NCI-H1048 (cell line): ENCODE results near the gene RNF43.
"Not testable (repeated sequence)": the region's sequence is repeated elsewhere in the genome, so short reads cannot be mapped to it uniquely, and the experiment has no call there.

Experiments used
- DNase-seq: peaks from one replicate; lab custom pipeline; 2025; lab: John Stamatoyannopoulos, UW

The RNF43 gene

DNA sequence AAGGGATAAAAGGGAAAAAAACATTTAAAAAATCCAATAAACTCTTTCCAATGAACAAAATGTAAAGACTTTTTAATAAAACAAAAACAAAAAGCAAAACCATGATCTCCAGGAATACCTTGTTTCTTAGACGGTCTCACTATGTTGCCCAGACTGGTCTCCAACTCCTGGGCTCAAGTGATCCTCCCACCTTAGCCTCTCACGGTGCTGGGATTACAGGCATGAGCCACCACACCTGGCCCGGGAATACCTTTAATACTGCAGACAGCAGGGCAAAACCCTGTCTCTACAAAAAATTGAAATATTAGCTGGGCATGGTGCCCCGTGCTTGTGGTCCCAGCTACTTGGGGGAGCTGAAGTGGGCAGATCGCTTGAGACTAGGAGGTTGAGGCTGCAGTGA is 7.9 kb downstream of the RNF43 start:
- no peak for DNase-seq

GRCh38 chr17:58403311-58403710 is 14.0 kb downstream of the RNF43 start:
- DNase-seq = no peak

DNA sequence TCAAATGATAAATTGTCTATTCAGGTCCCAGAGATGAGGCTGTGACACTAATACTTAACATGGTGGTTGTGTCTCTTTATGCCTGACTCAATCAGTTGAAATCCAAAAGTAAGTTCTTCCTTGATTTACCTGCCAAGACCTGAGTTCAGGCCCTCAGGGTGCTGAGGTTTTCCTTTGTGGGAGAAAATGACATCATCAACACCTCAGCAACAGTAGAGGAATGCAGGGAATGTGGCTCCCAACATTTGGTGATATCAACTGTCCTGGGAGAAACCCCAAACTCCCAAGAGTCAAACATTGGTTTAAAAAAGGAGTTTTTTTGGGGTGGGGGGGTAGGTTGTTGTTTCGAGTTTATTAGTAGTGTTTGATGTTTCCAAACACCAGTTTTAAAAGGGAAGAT is 14.7 kb downstream of the RNF43 start:
- DNase-seq = no peak

DNA sequence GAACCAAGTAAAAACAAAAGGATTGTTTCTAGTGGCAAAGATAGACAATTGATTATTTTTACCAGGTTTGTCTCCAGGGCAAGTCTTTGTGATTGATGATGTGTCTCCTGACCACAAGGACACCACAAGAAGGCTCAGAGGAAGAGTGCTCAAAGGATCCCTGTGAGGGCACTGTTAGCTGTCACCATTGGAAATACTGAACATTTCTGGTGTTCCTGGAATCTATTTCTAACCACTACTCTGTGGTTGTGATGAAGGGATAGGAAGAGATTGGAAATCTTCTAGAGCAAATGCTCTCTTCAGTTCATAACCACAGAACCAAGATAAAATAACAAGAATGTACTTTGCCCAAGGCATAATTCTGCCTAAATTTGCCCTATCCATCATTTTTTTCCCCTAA is 15.3 kb downstream of the RNF43 start:
- no peak for DNase-seq

DNA sequence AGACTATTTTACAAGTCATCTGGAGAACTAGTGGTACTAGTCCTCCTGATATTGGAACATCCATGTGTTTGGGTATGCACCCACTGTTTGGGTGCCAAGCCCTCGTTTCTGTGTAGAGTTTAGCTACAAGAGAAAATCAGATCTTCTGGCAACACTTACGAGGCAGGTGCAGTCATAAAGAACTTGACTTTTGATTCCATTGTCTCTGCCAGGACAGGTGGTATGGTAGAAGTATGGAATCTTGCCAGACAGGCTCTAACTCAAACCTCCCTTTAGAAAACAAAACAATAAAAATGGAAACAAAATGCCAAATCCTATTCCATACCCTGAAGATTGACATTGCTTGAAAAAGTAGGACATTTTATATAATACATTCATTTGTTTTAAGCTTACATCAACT is 16.0 kb downstream of the RNF43 start:
- DNase-seq = no peak

DNA sequence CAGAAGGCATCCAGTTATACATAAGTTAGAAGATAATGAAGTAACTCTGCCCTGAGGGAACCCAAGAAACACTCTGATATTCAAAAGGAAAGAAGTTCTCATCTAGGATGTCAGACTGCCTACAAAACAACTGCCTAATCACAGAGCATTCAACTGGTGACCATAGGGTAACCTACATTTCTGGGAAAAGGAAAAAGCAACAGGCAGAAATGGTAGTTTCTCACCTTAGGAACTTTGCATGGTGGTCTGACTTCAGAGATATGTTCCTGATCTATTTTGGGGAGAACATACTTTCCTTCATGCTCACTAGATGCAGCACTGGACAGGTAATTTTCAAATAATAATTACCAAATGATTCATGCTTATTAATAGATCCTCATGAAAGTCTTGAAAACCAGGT is 16.5 kb downstream of the RNF43 start:
- no peak for DNase-seq

DNA sequence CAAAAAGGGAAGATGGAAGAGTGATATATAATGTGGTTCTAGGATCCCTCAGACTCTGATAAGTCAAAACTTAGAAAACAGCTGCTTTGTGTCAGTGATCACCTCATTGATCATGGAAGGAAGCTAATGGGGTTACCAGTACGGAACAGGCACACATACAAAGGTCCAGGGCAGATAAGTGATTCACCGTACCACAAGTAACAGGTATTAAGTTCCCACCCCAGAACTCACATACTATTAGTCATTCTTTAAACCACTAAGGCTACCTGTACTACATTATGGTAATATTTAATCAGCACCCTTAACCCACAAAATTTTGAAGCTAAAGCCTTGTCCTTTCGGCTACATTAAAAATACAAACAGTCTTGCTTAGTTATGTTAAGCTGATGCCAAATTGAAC is 17.4 kb downstream of the RNF43 start:
- DNase-seq = no peak

- no peak for DNase-seq
Observed at GRCh38 chr17:58398574-58399266, 18.6 kb downstream of the RNF43 start.

DNA sequence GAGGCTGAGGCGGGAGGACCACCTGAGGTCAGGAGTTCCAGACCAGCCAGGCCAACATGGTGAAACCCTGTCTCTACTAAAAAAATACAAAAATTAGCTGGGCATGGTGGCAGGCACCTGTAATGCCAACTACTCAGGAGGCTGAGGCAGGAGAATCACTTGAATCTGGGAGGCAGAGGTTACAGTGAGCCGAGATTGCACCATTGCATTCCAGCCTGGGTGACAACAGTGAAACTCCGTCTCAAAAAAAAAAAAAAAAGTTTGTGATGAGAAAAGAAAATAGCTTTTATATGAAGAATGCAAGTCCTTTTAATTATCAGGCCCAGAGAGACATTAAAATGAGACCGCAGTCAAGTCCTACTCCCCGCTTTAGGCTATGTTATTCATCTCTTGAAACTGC is 19.9 kb downstream of the RNF43 start:
- not testable (repeated sequence) for DNase-seq

- no peak for DNase-seq
Observed at GRCh38 chr17:58396173-58396572, 21.2 kb downstream of the RNF43 start.

GRCh38 chr17:58394534-58395223 is 22.7 kb downstream of the RNF43 start:
- no peak for DNase-seq

GRCh38 chr17:58391302-58391984 is 25.9 kb downstream of the RNF43 start:
- peak; percentile 30 for DNase-seq

- DNase-seq = no peak
Observed at GRCh38 chr17:58390884-58391283, 26.4 kb downstream of the RNF43 start.

GRCh38 chr17:58388302-58389190 is 28.8 kb downstream of the RNF43 start:
- no peak for DNase-seq

- no peak for DNase-seq
Observed at GRCh38 chr17:58387834-58388233, 29.5 kb downstream of the RNF43 start.

DNA sequence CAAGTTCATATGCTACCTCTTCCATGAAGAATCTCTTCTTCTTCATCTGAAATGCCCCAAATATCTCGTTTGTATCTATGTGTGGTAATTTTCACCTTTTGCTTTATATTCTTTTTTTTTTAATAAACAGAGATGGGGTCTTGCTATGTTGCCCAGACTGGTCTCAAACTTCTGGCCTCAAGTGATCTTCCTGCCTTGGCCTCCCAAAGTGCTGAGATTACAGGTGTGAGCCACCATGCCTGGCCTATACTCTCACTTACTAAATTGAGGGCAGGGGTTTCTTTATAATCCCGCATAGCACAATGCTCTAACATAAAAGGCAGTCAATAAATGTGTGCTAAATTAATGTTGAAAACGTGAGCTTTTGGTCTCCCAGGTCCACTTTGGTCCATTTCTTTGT is 30.6 kb downstream of the RNF43 start:
- no peak for DNase-seq

- DNase-seq = no peak
Observed at GRCh38 chr17:58385359-58385899, 31.9 kb downstream of the RNF43 start.

DNA sequence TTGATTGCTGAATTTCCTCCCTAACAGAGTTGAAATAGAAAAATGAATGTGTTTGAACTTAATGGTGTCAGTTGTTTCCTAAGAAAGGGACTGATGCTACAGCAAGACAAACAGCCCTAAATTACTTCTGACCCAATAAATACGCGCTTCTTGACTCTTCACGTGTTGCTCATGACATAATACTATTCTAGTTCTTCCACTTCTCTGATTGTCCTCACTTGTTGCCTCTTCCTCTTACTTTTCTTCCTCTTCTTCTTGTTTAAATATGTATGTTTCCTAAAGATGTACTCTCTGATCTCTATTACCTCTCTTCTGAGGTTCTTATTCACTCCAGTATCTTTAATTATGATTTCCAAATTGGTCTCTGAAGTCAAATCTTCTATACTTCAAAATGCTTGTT is 32.4 kb downstream of the RNF43 start:
- no peak for DNase-seq

GRCh38 chr17:58383892-58384462 is 33.4 kb downstream of the RNF43 start:
- DNase-seq = no peak

DNA sequence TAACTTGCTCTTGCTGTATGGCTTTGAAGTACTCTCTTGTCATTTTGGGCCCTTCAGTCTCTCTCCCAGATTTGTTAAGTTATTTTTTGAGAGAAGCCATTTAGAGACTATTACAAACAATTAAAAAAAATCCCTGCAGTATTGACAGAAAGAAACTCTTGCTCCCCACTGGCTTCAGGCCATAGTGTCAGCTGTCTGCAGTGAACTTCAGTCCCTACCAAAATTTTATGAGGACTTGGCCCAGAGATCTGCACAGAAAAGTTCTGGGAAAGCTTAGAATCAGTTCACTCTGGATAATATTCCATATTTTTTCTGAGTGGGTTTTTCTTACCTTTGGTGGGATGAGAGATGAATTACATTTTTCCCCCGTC is 34.5 kb downstream of the RNF43 start:
- no peak for DNase-seq

DNA sequence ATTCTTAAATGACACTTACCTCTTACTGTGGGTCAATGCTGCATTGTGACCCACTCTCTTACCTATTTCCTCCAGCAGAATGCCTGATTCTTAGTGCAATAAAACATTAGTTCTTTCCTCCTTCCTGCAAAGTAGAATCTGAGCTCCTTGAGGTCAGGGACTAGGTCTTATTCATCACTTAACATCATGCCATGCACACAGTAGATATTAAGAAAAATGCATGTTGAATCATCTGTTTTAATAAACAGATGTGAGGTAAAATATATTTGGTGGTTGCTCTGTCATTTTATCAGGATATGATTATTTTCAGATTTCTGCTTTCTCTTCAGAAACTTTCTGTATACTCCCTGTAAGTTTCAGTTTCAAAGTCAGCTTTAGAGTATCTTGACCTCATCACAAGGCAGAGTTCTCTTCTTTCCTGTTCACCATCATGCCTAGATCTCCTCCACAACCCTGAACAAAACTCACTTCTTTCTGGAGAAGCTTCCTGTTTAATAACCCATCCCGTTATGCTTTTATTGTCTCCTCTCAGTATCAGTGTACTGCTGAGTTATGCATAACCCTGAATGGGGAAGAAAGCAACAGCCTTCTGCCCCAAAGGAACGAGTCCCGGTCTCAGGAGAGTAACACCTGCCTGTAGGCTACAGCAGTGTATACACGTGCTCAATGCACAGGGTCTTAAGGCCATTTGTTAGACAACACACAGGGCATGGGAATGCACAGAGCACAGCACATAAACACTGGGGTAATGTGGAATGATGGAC is 35.0 kb downstream of the RNF43 start:
- no peak for DNase-seq
